Right lobe of liver (tissue), 4 donors: Measurements from ENCODE around the gene OLIG2.

Experiments used
- CTCF ChIP-seq, 4 donors: fragments of 200-600 bp in 3 of 4; fragments of 450-650 bp in 1 of 4; IDR thresholded peaks; one replicate each; pipeline versions ENCODE4 v1.5.1 to v1.8.0; 2016 to 2022; ENCODE audit warnings: antibody characterized with exemption in 4 of 4, mild to moderate bottlenecking in 2 of 4
- POLR2A ChIP-seq: fragments of 450-650 bp; IDR thresholded peaks from one replicate; pipeline ENCODE4 v1.6.1; 2017; ENCODE audit warnings: antibody characterized with exemption, mild to moderate bottlenecking
- donor health status: DM: no; HTN: no; CAD: no.
- donor health status: DM: no; HTN: no; CAD: no.
- donor health status: DM: no; HTN: yes; CAD: no.

DNA sequence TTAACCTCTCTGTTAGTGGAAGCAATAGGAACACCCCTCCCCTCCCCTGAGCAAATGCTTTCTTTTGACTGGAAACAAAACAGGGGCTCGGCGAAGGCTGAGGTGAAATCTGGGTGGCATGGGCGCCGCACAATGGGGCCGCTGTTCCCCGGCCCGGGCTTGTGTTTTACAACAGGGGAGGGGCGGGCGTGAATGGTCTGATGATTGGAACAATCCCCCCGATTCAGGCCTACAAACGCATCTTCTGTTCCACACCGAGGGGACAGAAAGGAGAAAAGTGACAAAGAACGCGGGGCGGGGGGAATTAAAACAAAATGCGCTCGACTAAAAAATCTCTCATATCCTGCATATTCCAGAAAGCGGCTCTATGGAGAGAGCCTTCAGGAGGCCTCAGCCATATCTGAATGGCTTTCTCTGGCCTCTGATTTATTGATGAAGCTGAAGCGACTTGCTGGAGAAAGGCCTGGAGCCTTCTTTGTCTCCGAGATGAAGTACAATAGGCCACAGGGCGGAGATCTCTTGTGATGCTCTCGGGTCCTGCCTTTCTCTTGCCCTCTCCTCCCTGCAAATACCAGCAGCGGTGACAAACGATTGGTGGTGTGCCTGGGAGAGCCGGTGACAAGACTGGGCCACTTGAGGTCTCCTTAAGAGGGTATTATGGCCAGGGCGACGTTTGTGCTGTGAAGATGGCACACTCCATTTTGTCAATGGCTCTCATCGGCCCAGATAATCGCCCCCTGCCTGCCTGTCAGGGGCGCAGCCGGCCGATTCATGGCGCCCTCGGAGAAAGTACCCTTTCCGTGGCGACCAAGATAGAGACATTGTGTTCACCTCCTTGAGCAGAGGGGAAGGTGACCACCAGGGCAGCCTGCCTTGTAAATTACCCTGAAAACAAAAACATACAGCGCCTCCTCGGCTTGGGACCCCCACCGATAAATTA is 47.1 kb upstream of the OLIG2 start:
- no peak for TF ChIP-seq CTCF (IDR thresholded peaks at IDR 0.05)
- TF ChIP-seq POLR2A = no peak
